Sciatic nerve (tissue), 1 donor: Measurements from ENCODE around the gene MARCHF4. TPM values are rescaled to one million over a fixed set of nuclear protein-coding genes. Genes with fewer than 3 reads are reported as not detected.

Experiments
- total RNA-seq: library from RNA; stranded (reverse); fragmentation: NEBNext Ultra II Directional; extraction: Animal tissue kit (Norgen Biotek cat#: 25700); gene quantifications from one replicate; pipeline ENCODE4 v1.2.1, GENCODE V29; 2021
- donor health status: DM: no; HTN: no; CAD: no.

MARCHF4 gene
- total RNA-seq, 1 donor from 2014 or later = not detected

Other genes starting within 250 kb of the MARCHF4 start
- 30.2 TPM for gene SMARCAL1, start 40.0 kb upstream of the MARCHF4 start, total RNA-seq
- 1,810 TPM for gene RPL37A, start 126.4 kb upstream of the MARCHF4 start, total RNA-seq